ENCODE results near the gene FBXW4. TPM values are rescaled to one million over a fixed set of nuclear protein-coding genes. Genes with fewer than 3 reads are reported as not detected.

The FBXW4 gene
- total RNA-seq, result 71.4 TPM

DNA sequence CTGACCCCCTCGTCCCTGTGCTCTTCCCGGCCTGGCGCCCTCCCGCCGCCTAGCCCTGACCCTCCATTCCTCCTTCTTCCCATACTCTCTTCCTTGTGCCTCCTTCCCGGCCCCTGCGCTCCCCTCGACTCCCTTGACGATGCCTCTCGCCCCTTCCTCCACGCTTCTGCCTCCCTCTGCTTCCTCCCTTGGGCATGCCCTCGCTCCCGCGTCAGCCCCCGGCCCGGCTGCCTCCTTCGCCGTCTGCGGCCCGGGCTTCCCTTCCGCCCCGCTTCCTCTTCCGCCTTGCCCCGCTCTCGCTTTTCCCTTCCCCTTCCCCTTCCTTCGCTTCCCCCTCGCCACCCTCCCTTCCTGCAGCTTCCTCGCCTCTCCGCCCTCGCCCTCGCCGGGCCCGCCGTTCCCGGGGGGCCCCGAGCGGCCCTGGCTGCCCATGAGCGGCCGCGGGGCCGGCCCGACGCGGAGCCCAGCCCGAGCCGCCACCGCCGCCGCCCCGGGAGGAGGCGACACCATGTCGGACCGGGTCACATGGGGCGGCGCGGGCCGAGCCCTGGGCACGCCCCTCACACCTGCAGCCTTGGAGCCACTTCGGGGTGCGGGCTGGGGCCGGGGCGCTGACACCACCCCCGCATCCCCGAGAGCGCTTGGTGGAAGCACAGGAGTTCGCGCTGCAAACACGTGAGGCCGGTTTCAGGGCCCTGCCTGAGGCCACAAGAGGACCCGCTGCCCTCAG is at the start of gene FBXW4:
Gene FBXW4 (minus strand): TSS at position 497 of the 730 bp plus-strand sequence. CDS start 65 bp downstream, at position 432.

GRCh38 chr10:101587725-101588653 is 107.0 kb downstream of the FBXW4 start, which contains the start of the genes DPCD and POLL:
DPCD (plus strand) TSS chr10:101588321; CDS start chr10:101588337, 16 bp downstream.
POLL (minus strand) TSS chr10:101588257; CDS start chr10:101587360, 897 bp downstream.

Small RNA genes within 50 kb of the gene (small RNA-seq; reads per million reads assigned to genes)
- gene MIR3158-1 (ENCODE audit: low replicate concordance) (not detected), gene RNU6-1165P (ENCODE audit: low replicate concordance) (not detected)

Other genes starting within 250 kb of the FBXW4 start
- gene POLL, start 106.9 kb downstream of the FBXW4 start, total RNA-seq, result 25.9 TPM
- gene DPCD, start 106.8 kb downstream of the FBXW4 start, total RNA-seq, result 22.4 TPM
- gene FGF8, start 80.9 kb upstream of the FBXW4 start, total RNA-seq, result 5.8 TPM
- 47.1 TPM for gene NPM3, start 88.3 kb upstream of the FBXW4 start, total RNA-seq
- gene OGA, start 123.3 kb upstream of the FBXW4 start, total RNA-seq, result 169 TPM
- gene KCNIP2, start 148.6 kb upstream of the FBXW4 start, total RNA-seq, result 5.1 TPM

All from metanephros (tissue), 2 donors.